Measurements from ENCODE around the gene TSPAN4.

The TSPAN4 gene

GRCh38 chr11:833114-833791 lies 9.4 kb upstream of the TSPAN4 start:
- in situ Hi-C loops (cut with MboI; ENCODE audit: low pct_unique_long_range_greater_than_20kb, low sequenced_read_pairs), result no loop called here
- DNase-seq, result peak; percentile 56

GRCh38 chr11:833849-834311 lies 8.8 kb upstream of the TSPAN4 start:
- DNase-seq, result no peak
- in situ Hi-C loops (cut with MboI; ENCODE audit: low pct_unique_long_range_greater_than_20kb, low sequenced_read_pairs), result no loop called here

DNA sequence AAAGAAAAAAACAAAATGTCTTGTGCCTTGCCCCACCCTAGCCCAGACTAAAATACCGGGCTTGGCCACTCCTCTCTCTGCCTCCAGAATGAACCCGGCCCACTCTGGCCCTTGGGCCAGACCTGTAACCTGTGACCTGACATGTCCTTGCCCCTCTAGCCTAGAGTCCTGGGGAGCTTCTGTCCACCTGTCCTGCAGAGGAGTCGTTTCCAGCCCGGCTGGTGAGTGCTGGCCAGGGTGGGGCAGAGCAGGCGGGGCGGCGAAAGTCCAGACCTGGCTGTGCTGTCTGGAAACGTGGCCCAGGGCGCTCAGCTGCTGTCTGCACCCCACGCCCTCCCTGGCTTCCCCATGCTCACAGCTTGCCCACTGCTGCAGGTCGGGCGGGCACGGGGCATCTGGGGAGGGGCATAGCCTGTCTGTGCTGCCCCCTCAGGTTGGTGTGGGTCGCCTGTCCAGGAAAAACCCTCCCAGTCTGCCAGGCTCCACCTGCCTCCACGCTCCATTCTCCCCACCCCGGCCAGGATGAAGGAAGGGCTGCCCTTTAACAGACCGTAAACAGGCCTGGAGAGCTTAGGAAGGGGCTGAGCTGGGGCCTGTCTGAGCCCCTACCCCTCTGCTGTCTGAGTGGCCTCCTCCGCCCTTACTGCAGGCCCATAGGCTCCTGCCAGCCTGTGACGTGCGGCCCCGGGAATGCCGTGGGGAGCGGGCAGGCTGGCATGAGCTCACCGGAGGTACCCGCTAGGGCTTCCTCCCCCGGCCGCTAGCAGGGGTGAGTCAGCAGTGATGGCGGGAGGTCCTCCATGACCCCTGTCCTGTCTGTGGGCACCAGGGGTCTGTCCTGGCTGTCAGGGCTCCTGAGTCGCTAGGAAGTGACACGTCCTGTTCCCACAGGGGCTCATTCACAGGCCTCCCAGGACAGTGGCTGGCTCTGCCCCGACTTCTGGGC lies 8.0 kb upstream of the TSPAN4 start:
- no peak for DNase-seq

GRCh38 chr11:836274-836673 lies 6.4 kb upstream of the TSPAN4 start:
- DNase-seq, result no peak
- in situ Hi-C loops (cut with MboI; ENCODE audit: low pct_unique_long_range_greater_than_20kb, low sequenced_read_pairs), result no loop called here

More for the DNA sequence above, 8.0 kb upstream of the TSPAN4 start:
- in situ Hi-C loops (cut with MboI; ENCODE audit: low pct_unique_long_range_greater_than_20kb, low sequenced_read_pairs), result no loop called here

DNA sequence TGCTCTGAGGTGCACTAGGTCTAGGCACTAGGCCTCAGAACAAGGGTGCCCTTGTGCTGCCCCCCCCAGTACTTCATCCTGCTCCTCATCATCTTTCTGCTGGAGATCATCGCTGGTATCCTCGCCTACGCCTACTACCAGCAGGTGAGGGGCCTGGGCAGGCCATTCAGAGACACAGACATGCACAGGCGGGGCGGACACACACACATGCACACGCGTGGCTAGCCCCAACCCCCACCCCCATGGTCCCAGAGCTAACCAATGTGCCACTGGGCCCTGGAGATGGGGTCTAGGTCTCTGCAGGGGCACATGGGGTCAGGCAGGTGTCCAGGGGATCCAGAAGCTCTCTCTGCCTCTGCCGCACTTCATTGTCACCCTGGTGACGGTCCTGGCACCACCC lies 6.0 kb upstream of the TSPAN4 start:
- DNase-seq, result no peak
- in situ Hi-C loops (cut with MboI; ENCODE audit: low pct_unique_long_range_greater_than_20kb, low sequenced_read_pairs), result no loop called here

DNA sequence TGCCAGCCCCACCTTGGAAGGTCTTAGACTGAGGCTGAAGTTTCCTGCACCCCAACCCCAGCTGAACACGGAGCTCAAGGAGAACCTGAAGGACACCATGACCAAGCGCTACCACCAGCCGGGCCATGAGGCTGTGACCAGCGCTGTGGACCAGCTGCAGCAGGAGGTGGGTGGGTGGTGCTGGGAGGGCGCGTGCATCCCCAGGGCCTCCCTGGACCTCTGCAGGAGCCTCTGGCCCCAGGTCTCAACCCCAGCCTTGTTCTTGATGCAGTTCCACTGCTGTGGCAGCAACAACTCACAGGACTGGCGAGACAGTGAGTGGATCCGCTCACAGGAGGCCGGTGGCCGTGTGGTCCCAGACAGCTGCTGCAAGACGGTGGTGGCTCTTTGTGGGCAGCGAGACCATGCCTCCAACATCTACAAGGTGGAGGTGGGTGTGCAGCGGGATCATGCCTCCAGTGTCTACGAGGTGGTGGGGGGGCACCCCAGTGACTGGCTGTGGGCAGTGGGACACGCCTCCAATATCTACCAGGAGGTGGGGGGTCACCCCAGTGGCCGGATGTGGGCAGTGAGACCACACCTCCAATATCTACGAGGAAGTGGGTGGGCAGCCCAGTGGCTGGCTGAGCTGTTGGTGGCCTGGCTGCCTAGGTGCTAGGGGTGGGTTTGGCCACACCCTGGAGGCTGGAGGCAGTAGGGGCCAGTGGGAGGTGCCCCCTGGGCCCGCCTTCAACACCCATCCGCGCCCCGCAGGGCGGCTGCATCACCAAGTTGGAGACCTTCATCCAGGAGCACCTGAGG lies 5.3 kb upstream of the TSPAN4 start:
- DNase-seq, result no peak
- in situ Hi-C loops (cut with MboI; ENCODE audit: low pct_unique_long_range_greater_than_20kb, low sequenced_read_pairs), result no loop called here

DNA sequence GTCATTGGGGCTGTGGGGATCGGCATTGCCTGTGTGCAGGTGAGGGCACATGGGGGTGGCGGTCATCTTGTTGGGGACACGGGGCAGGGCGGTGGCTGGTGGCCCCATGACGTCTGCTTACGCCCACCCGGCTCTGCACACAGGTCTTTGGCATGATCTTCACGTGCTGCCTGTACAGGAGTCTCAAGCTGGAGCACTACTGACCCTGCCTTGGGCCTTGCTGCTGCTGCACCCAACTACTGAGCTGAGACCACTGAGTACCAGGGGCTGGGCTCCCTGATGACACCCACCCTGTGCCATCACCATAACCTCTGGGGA lies 4.7 kb upstream of the TSPAN4 start:
- in situ Hi-C loops (cut with MboI; ENCODE audit: low pct_unique_long_range_greater_than_20kb, low sequenced_read_pairs), result no loop called here
- no peak for DNase-seq

GRCh38 chr11:838441-839279 lies 4.0 kb upstream of the TSPAN4 start:
- DNase-seq, result peak; percentile 47
- in situ Hi-C loops (cut with MboI; ENCODE audit: low pct_unique_long_range_greater_than_20kb, low sequenced_read_pairs), result no loop called here

GRCh38 chr11:839280-839623 lies 3.4 kb upstream of the TSPAN4 start:
- DNase-seq, result no peak
- in situ Hi-C loops (cut with MboI; ENCODE audit: low pct_unique_long_range_greater_than_20kb, low sequenced_read_pairs), result no loop called here

GRCh38 chr11:839875-840617 lies 2.6 kb upstream of the TSPAN4 start:
- no peak for DNase-seq
- in situ Hi-C loops (cut with MboI; ENCODE audit: low pct_unique_long_range_greater_than_20kb, low sequenced_read_pairs), result no loop called here

- no peak for DNase-seq
- in situ Hi-C loops (cut with MboI; ENCODE audit: low pct_unique_long_range_greater_than_20kb, low sequenced_read_pairs), result no loop called here
Measured at GRCh38 chr11:841981-842369, 677 bp upstream of the TSPAN4 start.

- no peak for DNase-seq
- in situ Hi-C loops (cut with MboI; ENCODE audit: low pct_unique_long_range_greater_than_20kb, low sequenced_read_pairs), result no loop called here
Measured at GRCh38 chr11:843086-843734, 558 bp downstream of the TSPAN4 start.

DNA sequence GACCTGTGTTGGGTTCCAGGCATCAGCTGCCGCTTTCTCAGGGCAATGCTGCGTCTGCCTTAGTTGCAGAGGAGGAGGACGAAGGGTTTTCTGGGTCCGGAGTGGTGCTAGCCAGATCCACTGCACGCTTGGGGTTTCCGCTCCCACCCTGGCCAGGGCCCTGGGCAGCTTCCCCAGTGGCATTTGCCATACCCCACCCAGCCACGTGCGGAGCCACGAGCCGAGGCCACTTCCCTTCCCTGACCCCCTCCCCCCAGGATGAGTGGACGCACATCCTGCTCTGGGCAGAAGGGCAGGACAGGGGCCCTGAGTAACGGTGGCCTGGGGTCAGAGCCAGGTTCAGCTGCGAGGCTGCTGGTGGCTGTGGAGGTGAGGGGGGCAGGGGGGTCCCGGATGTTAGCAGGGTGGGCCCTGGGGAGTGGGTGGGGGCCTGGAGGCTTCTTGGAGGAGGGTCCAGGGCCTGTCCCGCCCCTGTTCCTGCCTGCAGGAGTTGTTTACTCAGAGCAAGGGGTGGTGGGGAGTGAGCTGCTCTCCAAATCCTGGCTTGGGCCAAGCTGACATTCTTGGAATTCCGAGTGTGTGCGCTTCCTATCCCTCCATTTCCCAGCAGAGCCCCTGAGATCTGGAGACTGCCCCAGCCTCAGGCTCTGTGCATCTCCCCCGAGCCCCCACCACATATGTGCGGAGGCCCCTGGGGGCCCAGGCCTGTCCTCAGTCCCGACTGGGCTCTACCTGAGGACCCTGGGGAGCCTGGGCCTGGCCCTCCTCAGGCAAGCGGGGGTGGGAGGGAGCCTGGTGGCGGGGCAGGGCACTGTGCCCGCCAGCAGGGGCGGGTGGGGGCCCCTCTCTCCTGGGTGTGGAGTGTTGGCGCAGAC lies 1.4 kb downstream of the TSPAN4 start:
- DNase-seq, result no peak
- in situ Hi-C loops (cut with MboI; ENCODE audit: low pct_unique_long_range_greater_than_20kb, low sequenced_read_pairs), result no loop called here

DNA sequence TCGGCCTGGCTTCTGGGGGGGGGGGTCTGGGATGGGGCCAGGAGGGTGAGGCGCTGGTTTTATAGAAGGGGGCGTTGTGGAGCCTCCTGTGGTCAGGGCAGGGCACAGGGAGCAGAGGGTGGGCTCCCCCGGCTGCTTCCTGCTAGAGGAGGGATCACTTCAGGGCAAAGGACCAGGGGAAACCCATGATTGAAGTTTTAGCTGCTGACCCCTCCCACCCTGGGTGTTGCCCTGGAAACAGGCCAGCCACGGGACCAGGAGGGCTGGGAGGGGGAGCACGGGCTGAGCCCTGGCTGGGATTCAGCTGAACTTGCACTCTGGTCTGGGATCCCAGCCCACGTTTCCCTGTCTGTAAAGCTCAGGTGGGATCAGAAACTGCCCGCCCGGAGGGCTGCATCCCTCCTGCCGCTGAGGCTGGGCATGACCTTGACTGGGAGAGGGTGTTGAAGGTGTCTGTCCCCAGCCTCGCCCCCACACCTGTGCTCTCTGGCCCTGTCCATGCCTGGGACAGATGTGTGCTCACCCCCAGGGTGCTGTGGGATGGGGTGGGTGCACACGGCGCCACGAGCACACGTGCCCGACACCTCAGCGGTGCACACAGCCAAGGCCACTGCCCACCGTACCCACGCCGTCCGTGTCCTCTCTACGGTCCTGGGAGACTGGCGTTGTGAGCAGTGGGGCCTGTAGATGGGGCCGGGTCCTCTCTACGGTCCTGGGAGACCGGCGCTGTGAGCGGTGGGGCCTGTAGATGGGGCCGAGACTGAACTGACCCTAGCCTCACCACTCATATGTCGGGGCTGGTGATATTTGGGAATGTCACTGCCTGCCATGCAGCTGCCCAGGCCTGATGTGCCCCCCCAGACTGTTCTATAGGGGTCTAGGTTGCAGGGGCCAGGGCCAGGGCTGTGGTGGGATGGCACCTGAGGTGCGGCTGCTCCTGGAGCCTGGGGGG lies 2.3 kb downstream of the TSPAN4 start:
- peak; percentile 82 for DNase-seq

GRCh38 chr11:845872-846495 lies 3.3 kb downstream of the TSPAN4 start:
- no peak for DNase-seq
- in situ Hi-C loops (cut with MboI; ENCODE audit: low pct_unique_long_range_greater_than_20kb, low sequenced_read_pairs), result no loop called here

More for the DNA sequence above, 2.3 kb downstream of the TSPAN4 start:
- in situ Hi-C loops (cut with MboI; ENCODE audit: low pct_unique_long_range_greater_than_20kb, low sequenced_read_pairs), result no loop called here
